Pancreas (tissue), 10 donors: ENCODE measurements around the gene REPIN1. TPM values are rescaled to one million over a fixed set of nuclear protein-coding genes. Genes with fewer than 3 reads are reported as not detected.
A peak's percentile ranks its signal among the peaks of the same experiment; 100 is the strongest.

Experiments used
- ATAC-seq, 4 donors: fragments of 200-7000 bp; cut with Tn5 transposase; one replicate each; pipeline versions ENCODE4 v1.8.0 to v1.9.1; 2020; ENCODE audit warnings: mild to moderate bottlenecking in 4 of 4, moderate library complexity in 4 of 4
- DNase-seq, 6 donors: peaks; one replicate each; pipeline ENCODE4 v3.0.0-alpha.2; 2020
- FAIRE-seq: peaks from 2 replicates; lab custom pipeline; 2012; peaks lifted over from hg19 to GRCh38; lab: Jason Lieb, UNC
- H3K27ac ChIP-seq, 4 donors: fragments of 200-600 bp; sonication (generic); 1 replicate in 3 of 4; 2 replicates in 1 of 4; pipeline versions ENCODE4 v1.5.0 to v1.8.0; 2020
- H3K27me3 ChIP-seq, 4 donors: fragments of 200-600 bp; one replicate each; pipeline ENCODE4 v1.8.0; 2021
- H3K36me3 ChIP-seq, 3 donors: fragments of 200-600 bp; sonication (generic) in 1 of 3; one replicate each; pipeline versions ENCODE4 v1.5.0 to v1.8.0; 2020 to 2021
- H3K4me1 ChIP-seq, 3 donors: fragments of 200-600 bp; one replicate each; pipeline ENCODE4 v1.8.0; 2021
- H3K4me3 ChIP-seq, 4 donors: fragments of 200-600 bp; sonication (generic) in 2 of 4; one replicate each; pipeline versions ENCODE4 v1.5.0 to v1.8.0; 2020 to 2021
- H3K9me3 ChIP-seq, 4 donors: fragments of 200-600 bp; one replicate each; pipeline ENCODE4 v1.8.0; 2021
- WGBS, 2 donors: extraction: QIAGEN DNeasy Blood & Tissue Kit; methylation state at CpG; one replicate each; pipeline ENCODE4 v1.1.7; 2013; 5-methylcytosine and 5-hydroxymethylcytosine counted together
- intact Hi-C, 3 donors: fragments of 100-400 bp; cut with DNase I; formaldehyde crosslinking; loops; one replicate each; pipeline versions ENCODE4 v1.11.1 to v1.14.2; 2022
- polyA plus RNA-seq, 2 donors: library from polyadenylated mRNA; stranded (reverse); fragments of 200-250 nt; gene quantifications; one replicate each; pipeline ENCODE4 v1.2.3, GENCODE V29; 2013
- total RNA-seq, 6 donors: library from RNA; stranded (reverse); fragmentation: NEBNext Ultra II Directional in 4 of 6; extraction: Animal tissue kit (Norgen Biotek cat#: 25700) in 4 of 6; gene quantifications; one replicate each; pipeline versions ENCODE4 v1.2.1 to v1.2.4, GENCODE V29; 2021 to 2023
- TF ChIP-seq, protein P1 (sequence below), 4 donors: fragments of 200-600 bp; sonication (generic) in 3 of 4; IDR thresholded peaks; one replicate each; pipeline versions ENCODE4 v1.5.0 to v1.8.0; 2021; ENCODE audit warnings: antibody characterized with exemption in 4 of 4
- donor health status: healthy with polysubstance abuse.
- donor health status: DM: no; HTN: no; CAD: no; lungs with moderate emphysema.
- donor health status: DM: no; HTN: no; CAD: no.
- donor health status: control.
- donor health status: control.
- donor health status: Bipolar disorder and iron deficiency.
- donor health status: DM: yes; HTN: yes; CAD: no.
- donor health status: DM: no; HTN: no; CAD: no.
- donor health status: DM: no; HTN: no; CAD: no.
- donor health status: DM: yes; HTN: yes; CAD: no.

REPIN1 gene
- total and polyA plus RNA-seq, 8 donors, result 48.1 to 78.8 (median 63.2) TPM

DNA sequence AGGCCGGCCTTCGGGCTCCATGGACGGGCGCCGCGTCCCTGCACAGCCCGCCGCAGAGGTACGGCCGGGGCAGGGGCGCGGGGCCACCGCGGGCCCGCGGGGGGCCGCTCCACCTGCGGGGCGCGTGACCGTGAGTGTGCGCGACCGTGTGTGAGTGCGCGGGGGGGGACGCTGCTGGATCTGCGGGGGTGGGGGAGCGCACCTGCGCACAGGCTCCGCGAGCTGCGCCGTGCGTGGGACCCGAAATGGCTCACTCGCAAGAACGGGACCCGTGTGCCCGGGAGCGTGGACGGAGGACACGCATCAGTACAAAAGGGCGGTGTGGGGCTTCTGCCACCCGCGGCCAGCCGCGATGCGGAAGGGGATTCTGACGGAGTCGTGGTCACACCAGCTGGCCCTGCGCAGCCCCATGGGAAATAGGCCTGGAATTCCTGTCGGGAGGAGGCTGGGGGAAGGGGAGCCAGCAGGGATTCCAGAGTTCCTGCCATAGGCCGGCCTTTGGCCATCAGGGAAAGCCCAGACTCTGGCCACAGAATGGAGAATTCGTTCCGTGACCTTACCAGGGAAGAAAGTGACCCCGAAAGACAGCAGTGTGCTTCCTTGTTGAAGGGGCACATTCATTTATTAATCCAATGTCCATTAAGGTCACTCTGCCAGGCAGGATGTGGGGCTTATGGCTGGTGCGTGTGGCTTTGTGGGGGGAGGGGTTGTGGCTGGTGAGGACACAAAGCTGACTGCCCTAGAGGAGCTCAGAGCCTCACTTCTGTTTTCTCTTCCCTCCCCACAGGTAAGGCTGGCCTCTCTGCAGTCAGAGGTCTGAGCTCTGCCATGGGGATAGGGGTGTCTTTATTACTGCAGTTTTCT is 494 bp downstream of the REPIN1 start:
- Histone ChIP-seq H3K36me3 (peaks cover 0 to 24% (median 23%) of the 10 kb centered on the region in 3 donors), H3K4me1 (peaks cover 18 to 39% (median 22%) of the 10 kb centered on the region in 3 donors), H3K27me3 (no peaks in the 10 kb centered on the region), H3K27ac (peak overlapping the region; percentile 94 to 99 (median 98)), H3K4me3 (peak overlapping the region; percentile 82 to 97 (median 88)), H3K9me3 (no peaks in the 10 kb centered on the region)
- FAIRE-seq (no peak), ATAC-seq (peak; percentile 32 to 60 (median 51)), DNase-seq (peak; percentile 69 to 88 (median 76))
- intact Hi-C loops, result no loop called here
- TF ChIP-seq, protein P1, sequence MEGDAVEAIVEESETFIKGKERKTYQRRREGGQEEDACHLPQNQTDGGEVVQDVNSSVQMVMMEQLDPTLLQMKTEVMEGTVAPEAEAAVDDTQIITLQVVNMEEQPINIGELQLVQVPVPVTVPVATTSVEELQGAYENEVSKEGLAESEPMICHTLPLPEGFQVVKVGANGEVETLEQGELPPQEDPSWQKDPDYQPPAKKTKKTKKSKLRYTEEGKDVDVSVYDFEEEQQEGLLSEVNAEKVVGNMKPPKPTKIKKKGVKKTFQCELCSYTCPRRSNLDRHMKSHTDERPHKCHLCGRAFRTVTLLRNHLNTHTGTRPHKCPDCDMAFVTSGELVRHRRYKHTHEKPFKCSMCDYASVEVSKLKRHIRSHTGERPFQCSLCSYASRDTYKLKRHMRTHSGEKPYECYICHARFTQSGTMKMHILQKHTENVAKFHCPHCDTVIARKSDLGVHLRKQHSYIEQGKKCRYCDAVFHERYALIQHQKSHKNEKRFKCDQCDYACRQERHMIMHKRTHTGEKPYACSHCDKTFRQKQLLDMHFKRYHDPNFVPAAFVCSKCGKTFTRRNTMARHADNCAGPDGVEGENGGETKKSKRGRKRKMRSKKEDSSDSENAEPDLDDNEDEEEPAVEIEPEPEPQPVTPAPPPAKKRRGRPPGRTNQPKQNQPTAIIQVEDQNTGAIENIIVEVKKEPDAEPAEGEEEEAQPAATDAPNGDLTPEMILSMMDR (IDR thresholded peaks at IDR 0.05), result no peak
- 0 to 1% methylated on average over 40 to 58 of the region's 58 CpGs for WGBS, 2 donors

DNA sequence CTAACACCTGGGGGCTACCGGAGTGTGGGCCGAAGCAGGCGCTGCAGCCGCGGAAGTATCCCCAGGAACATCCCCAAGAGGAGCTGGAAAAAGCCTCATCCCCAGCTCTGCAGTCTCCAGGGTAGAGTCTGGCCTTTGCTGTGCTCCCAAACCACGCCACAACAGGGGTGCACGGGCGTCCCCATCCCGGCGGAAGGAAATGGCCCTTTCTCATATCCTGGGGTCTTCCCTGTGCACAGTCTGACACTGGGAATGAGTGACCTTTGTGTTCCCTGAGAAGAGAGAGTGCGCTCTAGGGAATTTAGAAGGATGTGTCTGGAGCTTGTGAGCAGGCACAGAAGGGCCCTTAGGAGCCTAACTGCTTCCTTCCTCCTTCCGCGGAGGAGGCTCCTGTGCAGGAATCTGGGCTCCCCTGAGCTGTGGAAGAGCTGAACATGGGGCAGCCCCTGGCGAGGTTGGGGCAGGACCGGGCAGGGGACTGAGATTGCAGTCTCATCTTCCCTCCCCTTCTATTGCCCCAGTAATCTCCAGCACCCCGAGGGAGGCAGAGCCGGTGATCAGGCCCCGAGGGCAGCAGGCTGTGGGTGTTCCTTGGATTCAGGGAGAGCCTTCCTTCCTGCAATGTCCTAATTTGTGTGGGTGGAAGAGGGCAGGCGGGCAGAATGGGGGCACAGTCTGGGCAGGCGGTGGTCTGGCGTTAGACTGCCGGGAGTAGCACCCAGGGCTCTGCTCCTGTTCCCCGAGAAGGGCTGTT is 1.3 kb downstream of the REPIN1 start:
- intact Hi-C loops, result no loop called here
- DNase-seq, result no peak
- peaks cover 0 to 24% (median 23%) of the 10 kb centered on the region in 3 donors for H3K36me3 ChIP-seq
- no peak for FAIRE-seq
- no peak for ATAC-seq
- H3K27me3 ChIP-seq, result no peaks in the 10 kb centered on the region
- H3K4me3 ChIP-seq, result peak overlapping the region; percentile 82 to 97 (median 88)
- H3K4me1 ChIP-seq, result peaks cover 18 to 39% (median 22%) of the 10 kb centered on the region in 3 donors
- no peaks in the 10 kb centered on the region for H3K9me3 ChIP-seq
- TF ChIP-seq, protein P1 (IDR thresholded peaks at IDR 0.05), result no peak
- 22 to 26% methylated on average over 22 to 23 of the region's 23 CpGs for WGBS, 2 donors
- peak overlapping the region; percentile 94 to 99 (median 98) for H3K27ac ChIP-seq

DNA sequence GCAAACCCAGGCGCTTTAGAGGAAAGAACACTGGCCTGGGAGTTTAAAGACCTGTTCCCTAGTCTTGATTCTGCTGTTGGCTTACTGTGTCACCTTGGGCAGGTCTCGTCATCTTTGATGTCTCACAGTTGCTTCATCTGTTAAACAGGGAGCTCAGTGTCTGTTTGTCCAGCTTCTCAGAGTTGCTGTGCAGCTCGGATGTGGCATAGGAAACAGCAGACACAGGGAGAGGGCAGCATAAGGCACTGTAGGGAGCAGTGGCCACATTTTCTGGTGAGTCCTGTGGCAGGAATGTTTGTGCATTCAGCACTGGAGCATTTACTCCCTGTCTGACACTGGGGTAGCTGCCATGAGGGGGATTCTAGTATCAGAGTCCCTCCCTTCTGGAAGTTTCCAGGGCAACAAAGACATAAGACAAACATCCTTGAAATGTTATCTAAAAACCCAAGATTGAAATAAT is 2.0 kb downstream of the REPIN1 start:
- ATAC-seq, result no peak
- WGBS, 2 donors, result 52 to 56% methylated on average over 3 of the region's 3 CpGs
- Histone ChIP-seq H3K27me3 (no peaks in the 10 kb centered on the region), H3K27ac (peak overlapping the region in 2 of 4 donors; percentile 9 to 99), H3K36me3 (peaks cover 0 to 24% (median 23%) of the 10 kb centered on the region in 3 donors), H3K4me1 (peaks cover 18 to 41% (median 22%) of the 10 kb centered on the region in 3 donors), H3K4me3 (peak overlapping the region in 2 of 4 donors; percentile 86 to 97), H3K9me3 (no peaks in the 10 kb centered on the region)
- FAIRE-seq, result no peak
- TF ChIP-seq, protein P1 (IDR thresholded peaks at IDR 0.05), result no peak
- DNase-seq, result no peak
- intact Hi-C loops, result no loop called here

DNA sequence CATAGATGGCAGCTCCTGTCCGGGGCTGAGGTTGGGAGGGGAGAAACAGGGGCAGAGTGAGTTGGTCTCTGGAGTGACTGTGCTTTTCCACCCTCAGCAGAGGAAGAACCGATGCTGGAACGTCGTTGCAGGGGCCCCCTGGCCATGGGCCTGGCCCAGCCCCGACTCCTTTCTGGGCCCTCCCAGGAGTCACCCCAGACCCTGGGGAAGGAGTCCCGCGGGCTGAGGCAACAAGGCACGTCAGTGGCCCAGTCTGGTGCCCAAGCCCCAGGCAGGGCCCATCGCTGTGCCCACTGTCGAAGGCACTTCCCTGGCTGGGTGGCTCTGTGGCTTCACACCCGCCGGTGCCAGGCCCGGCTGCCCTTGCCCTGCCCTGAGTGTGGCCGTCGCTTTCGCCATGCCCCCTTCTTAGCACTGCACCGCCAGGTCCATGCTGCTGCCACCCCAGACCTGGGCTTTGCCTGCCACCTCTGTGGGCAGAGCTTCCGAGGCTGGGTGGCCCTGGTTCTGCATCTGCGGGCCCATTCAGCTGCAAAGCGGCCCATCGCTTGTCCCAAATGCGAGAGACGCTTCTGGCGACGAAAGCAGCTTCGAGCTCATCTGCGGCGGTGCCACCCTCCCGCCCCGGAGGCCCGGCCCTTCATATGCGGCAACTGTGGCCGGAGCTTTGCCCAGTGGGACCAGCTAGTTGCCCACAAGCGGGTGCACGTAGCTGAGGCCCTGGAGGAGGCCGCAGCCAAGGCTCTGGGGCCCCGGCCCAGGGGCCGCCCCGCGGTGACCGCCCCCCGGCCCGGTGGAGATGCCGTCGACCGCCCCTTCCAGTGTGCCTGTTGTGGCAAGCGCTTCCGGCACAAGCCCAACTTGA is 2.7 kb downstream of the REPIN1 start:
- peaks cover 0 to 24% (median 23%) of the 10 kb centered on the region in 3 donors for H3K36me3 ChIP-seq
- H3K9me3 ChIP-seq, result no peaks in the 10 kb centered on the region
- intact Hi-C loops, result no loop called here
- ATAC-seq (no peak), DNase-seq (peak in 2 of 6 donors; percentile 63 to 81), FAIRE-seq (no peak)
- H3K4me1 ChIP-seq, result peaks cover 18 to 48% (median 29%) of the 10 kb centered on the region in 3 donors
- H3K27me3 ChIP-seq, result no peaks in the 10 kb centered on the region
- no peak overlapping the region for H3K4me3 ChIP-seq
- 87 to 89% methylated on average over 40 to 48 of the region's 48 CpGs for WGBS, 2 donors
- TF ChIP-seq, protein P1 (IDR thresholded peaks at IDR 0.05), result no peak
- H3K27ac ChIP-seq, result no peak overlapping the region
